RWPE2 (cell line): ENCODE results near the gene RUNX3.

Experiments
- ATAC-seq: fragments of 200-7000 bp; cut with Tn5 transposase; 3 replicates; pipeline ENCODE4 v1.9.1; 2021; ENCODE audit warnings: low read depth
- DNase-seq: peaks from one replicate; pipeline ENCODE4 v3.0.0-alpha.2; 2020; ENCODE audit warnings: low spot score
- H3K27ac ChIP-seq: fragments of 450-650 bp; 2 replicates; pipeline ENCODE4 v1.5.1; 2017; ENCODE audit warnings: mild to moderate bottlenecking; ENCODE audit not compliant: poor library complexity, severe bottlenecking
- H3K27me3 ChIP-seq: fragments of 250-450 bp; sonication (Bioruptor Pico); 2 replicates; pipeline ENCODE4 v1.5.1; 2021; ENCODE audit warnings: mild to moderate bottlenecking, moderate library complexity; ENCODE audit not compliant: insufficient read depth, poor library complexity, severe bottlenecking
- H3K36me3 ChIP-seq: fragments of 250-450 bp; sonication (Bioruptor Pico); 2 replicates; pipeline ENCODE4 v1.5.1; 2020; ENCODE audit warnings: low read depth, mild to moderate bottlenecking, moderate library complexity
- H3K4me1 ChIP-seq: fragments of 250-450 bp; sonication (Bioruptor Pico); 2 replicates; pipeline ENCODE4 v1.5.1; 2021; ENCODE audit warnings: mild to moderate bottlenecking, moderate library complexity; ENCODE audit not compliant: insufficient read depth, poor library complexity, severe bottlenecking
- H3K4me3 ChIP-seq: fragments of 250-450 bp; sonication (Bioruptor Pico); 2 replicates; pipeline ENCODE4 v1.5.1; 2021; ENCODE audit warnings: mild to moderate bottlenecking, moderate library complexity; ENCODE audit not compliant: severe bottlenecking
- H3K9me3 ChIP-seq: fragments of 250-450 bp; sonication (Bioruptor Pico); 2 replicates; pipeline ENCODE4 v1.5.1; 2021; ENCODE audit warnings: mild to moderate bottlenecking, moderate library complexity; ENCODE audit not compliant: severe bottlenecking
- CTCF ChIP-seq: fragments of 450-650 bp; IDR thresholded peaks from one replicate; pipeline ENCODE4 v1.5.1; 2017; ENCODE audit warnings: mild to moderate bottlenecking, moderate library complexity; ENCODE audit not compliant: poor library complexity, severe bottlenecking

RUNX3 gene

GRCh38 chr1:24905355-24905978 is 24.6 kb downstream of the RUNX3 start:
- ATAC-seq (no peak), DNase-seq (peak; percentile 45)
- Histone ChIP-seq H3K36me3 (no peaks in the 10 kb centered on the region), H3K9me3 (no peaks in the 10 kb centered on the region), H3K4me3 (no peak overlapping the region), H3K4me1 (no peaks in the 10 kb centered on the region), H3K27me3 (no peaks in the 10 kb centered on the region), H3K27ac (no peak overlapping the region)
- no peak for TF ChIP-seq CTCF

- H3K4me3 ChIP-seq: no peak overlapping the region
- TF ChIP-seq CTCF: no peak
- DNase-seq (peak; percentile 46), ATAC-seq (no peak)
- no peaks in the 10 kb centered on the region for H3K4me1 ChIP-seq
- no peaks in the 10 kb centered on the region for H3K36me3 ChIP-seq
- H3K27ac ChIP-seq: no peak overlapping the region
- no peaks in the 10 kb centered on the region for H3K27me3 ChIP-seq
- H3K9me3 ChIP-seq: no peaks in the 10 kb centered on the region
Observed at GRCh38 chr1:24904731-24905354, 25.2 kb downstream of the RUNX3 start.

GRCh38 chr1:24903955-24904730 is 25.9 kb downstream of the RUNX3 start:
- DNase-seq (peak; percentile 37), ATAC-seq (no peak)
- Histone ChIP-seq H3K27me3 (no peaks in the 10 kb centered on the region), H3K27ac (no peak overlapping the region), H3K9me3 (no peaks in the 10 kb centered on the region), H3K4me1 (no peaks in the 10 kb centered on the region), H3K36me3 (no peaks in the 10 kb centered on the region), H3K4me3 (no peak overlapping the region)
- no peak for TF ChIP-seq CTCF

GRCh38 chr1:24903560-24903954 is 26.5 kb downstream of the RUNX3 start:
- H3K36me3 ChIP-seq: no peaks in the 10 kb centered on the region
- H3K4me3 ChIP-seq: no peak overlapping the region
- TF ChIP-seq CTCF: no peak
- H3K27ac ChIP-seq: no peak overlapping the region
- no peaks in the 10 kb centered on the region for H3K9me3 ChIP-seq
- no peaks in the 10 kb centered on the region for H3K27me3 ChIP-seq
- ATAC-seq (no peak), DNase-seq (no peak)
- H3K4me1 ChIP-seq: no peaks in the 10 kb centered on the region

- Histone ChIP-seq H3K9me3 (no peaks in the 10 kb centered on the region), H3K27ac (no peak overlapping the region), H3K36me3 (no peaks in the 10 kb centered on the region), H3K4me3 (no peak overlapping the region), H3K27me3 (no peaks in the 10 kb centered on the region), H3K4me1 (no peaks in the 10 kb centered on the region)
- DNase-seq: peak; percentile 61
- TF ChIP-seq CTCF: no peak
- ATAC-seq: no peak
Observed at GRCh38 chr1:24903011-24903461, 27.0 kb downstream of the RUNX3 start.
